Erythroblast (primary cell): Measurements from ENCODE around the gene SLC35E4.

Experiments used
- GATA1 ChIP-seq: IDR thresholded peaks from 2 replicates; pipeline ENCODE4 v1.6.1; 2011; ENCODE audit warnings: low read depth, mild to moderate bottlenecking, control low read depth, low read length, moderate library complexity
- POLR2A ChIP-seq: IDR thresholded peaks from 2 replicates; pipeline ENCODE4 v1.6.1; 2011; ENCODE audit warnings: mild to moderate bottlenecking, low read length

DNA sequence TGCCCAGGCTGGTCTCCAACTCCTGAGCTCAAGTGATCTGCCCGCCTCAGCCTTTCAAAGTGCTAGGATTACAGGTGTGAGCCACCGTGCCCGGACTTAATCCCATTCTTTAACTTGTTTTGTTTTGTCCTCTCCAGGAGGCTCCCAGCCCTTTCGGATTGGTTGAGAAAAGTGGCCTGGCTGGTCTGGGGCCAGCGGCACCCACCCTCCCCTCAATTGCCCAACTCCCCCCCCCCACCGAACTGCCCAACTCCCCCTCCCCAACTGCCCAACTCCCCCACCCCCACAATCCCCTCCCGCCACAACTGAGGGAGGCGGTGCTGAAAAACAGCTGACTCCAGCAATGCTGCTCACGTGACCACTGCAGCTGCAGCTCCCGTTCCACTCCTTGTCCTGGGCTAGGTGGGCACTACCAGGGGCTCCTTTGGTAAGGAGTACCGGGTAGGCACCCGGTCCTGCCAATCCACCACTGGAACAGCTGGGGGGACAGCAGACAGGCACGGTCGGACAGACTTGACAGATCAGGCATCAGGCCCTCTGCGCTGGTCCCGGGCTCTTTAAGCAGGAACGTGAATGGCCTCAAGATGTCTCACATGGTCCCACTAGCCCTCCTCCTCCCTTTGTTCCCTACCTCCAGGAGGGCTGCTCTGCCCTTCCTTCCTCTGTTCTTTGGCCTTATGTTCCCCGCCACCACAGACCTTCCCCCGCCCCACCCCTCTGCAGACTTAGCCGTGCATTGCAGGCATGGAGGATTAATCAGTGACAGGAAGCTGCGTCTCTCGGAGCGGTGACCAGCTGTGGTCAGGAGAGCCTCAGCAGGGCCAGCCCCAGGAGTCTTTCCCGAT is 28.9 kb upstream of the SLC35E4 start, which contains the start of gene TCN2:
- TF ChIP-seq POLR2A (no peak), GATA1 (no peak)
